HEK293 (cell line): ENCODE data around the gene LCNL1.
A peak's percentile ranks its signal among the peaks of the same experiment; 100 is the strongest.

Experiments used
- HOXC10 ChIP-seq: sonication (generic); formaldehyde crosslinking; IDR thresholded peaks from 2 replicates; pipeline ENCODE4 v1.8.1; 2023; ENCODE audit warnings: mild to moderate bottlenecking, missing genetic modification reagents
- IKZF3 ChIP-seq: fragments of 450-650 bp; IDR thresholded peaks from 2 replicates; pipeline ENCODE4 v1.5.0; 2018; ENCODE audit warnings: missing biosample characterization, mild to moderate bottlenecking, missing genetic modification characterization, moderate library complexity
- KLF10 ChIP-seq: fragments of 450-650 bp; IDR thresholded peaks from 2 replicates; pipeline ENCODE4 v1.5.1; 2018; ENCODE audit warnings: missing biosample characterization, mild to moderate bottlenecking, missing genetic modification characterization
- OVOL3 ChIP-seq: fragments of 450-650 bp; formaldehyde crosslinking; IDR thresholded peaks from 2 replicates; pipeline ENCODE4 v1.5.1; 2016; ENCODE audit warnings: missing biosample characterization, missing genetic modification characterization
- TRIM28 ChIP-seq: IDR thresholded peaks from 2 replicates; pipeline ENCODE4 v1.6.1; 2011; ENCODE audit warnings: low read length, control low read depth, borderline replicate concordance
- WT1 ChIP-seq: fragments of 450-650 bp; formaldehyde crosslinking; IDR thresholded peaks from 2 replicates; pipeline ENCODE4 v1.5.1; 2016; ENCODE audit warnings: missing biosample characterization, missing genetic modification characterization
- ZNF132 ChIP-seq: fragments of 450-650 bp; formaldehyde crosslinking; IDR thresholded peaks from 2 replicates; pipeline ENCODE4 v1.5.1; 2017; ENCODE audit warnings: missing biosample characterization, missing genetic modification characterization, borderline replicate concordance
- ZNF146 ChIP-seq: fragments of 450-650 bp; formaldehyde crosslinking; IDR thresholded peaks from 2 replicates; pipeline ENCODE4 v1.5.1; 2016; ENCODE audit warnings: missing biosample characterization, missing genetic modification characterization
- ZNF16 ChIP-seq: fragments of 450-650 bp; formaldehyde crosslinking; IDR thresholded peaks from 2 replicates; pipeline ENCODE4 v1.5.1; 2016; ENCODE audit warnings: low read depth, missing biosample characterization, missing genetic modification characterization
- ZNF214 ChIP-seq: fragments of 450-650 bp; formaldehyde crosslinking; IDR thresholded peaks from 2 replicates; pipeline ENCODE4 v1.5.1; 2017; ENCODE audit warnings: missing biosample characterization, mild to moderate bottlenecking, missing genetic modification characterization, borderline replicate concordance
- ZNF341 ChIP-seq: fragments of 450-650 bp; formaldehyde crosslinking; IDR thresholded peaks from 2 replicates; pipeline ENCODE4; 2016; ENCODE audit warnings: low read depth, missing biosample characterization, missing genetic modification characterization
- ZNF350 ChIP-seq: fragments of 450-650 bp; formaldehyde crosslinking; IDR thresholded peaks from 2 replicates; pipeline ENCODE4 v1.5.0; 2017; ENCODE audit warnings: missing biosample characterization, mild to moderate bottlenecking, missing genetic modification characterization
- ZNF37A ChIP-seq: fragments of 450-650 bp; IDR thresholded peaks from 2 replicates; pipeline ENCODE4 v1.5.1; 2018; ENCODE audit warnings: missing biosample characterization, missing genetic modification characterization
- ZNF433 ChIP-seq: fragments of 450-650 bp; formaldehyde crosslinking; IDR thresholded peaks from 2 replicates; pipeline ENCODE4 v1.5.1; 2016; ENCODE audit warnings: missing biosample characterization, missing genetic modification characterization, low read depth
- ZNF473 ChIP-seq: fragments of 450-650 bp; formaldehyde crosslinking; IDR thresholded peaks from 2 replicates; pipeline ENCODE4 v1.5.1; 2017; ENCODE audit warnings: missing biosample characterization, missing genetic modification characterization
- ZNF514 ChIP-seq: fragments of 450-650 bp; formaldehyde crosslinking; IDR thresholded peaks from 2 replicates; pipeline ENCODE4 v1.5.1; 2016; ENCODE audit warnings: missing biosample characterization, missing genetic modification characterization
- ZNF530 ChIP-seq: fragments of 450-650 bp; formaldehyde crosslinking; IDR thresholded peaks from 2 replicates; pipeline ENCODE4 v1.5.1; 2016; ENCODE audit warnings: low read depth, missing biosample characterization, missing genetic modification characterization
- ZNF76 ChIP-seq: fragments of 450-650 bp; formaldehyde crosslinking; IDR thresholded peaks from 2 replicates; pipeline ENCODE4; 2016; ENCODE audit warnings: low read depth, missing biosample characterization, missing genetic modification characterization, borderline replicate concordance
- TF ChIP-seq, protein P1 (sequence below): fragments of 450-650 bp; formaldehyde crosslinking; conservative IDR thresholded peaks from 2 replicates; pipeline ENCODE4 v1.5.1; 2016; ENCODE audit warnings: low read depth, missing biosample characterization, missing genetic modification characterization
- TF ChIP-seq, protein P2 (sequence below): fragments of 450-650 bp; formaldehyde crosslinking; IDR thresholded peaks from 2 replicates; pipeline ENCODE4 v1.5.1; 2016; ENCODE audit warnings: missing biosample characterization, missing genetic modification characterization, borderline replicate concordance
- TF ChIP-seq, protein P3 (sequence below): fragments of 450-650 bp; formaldehyde crosslinking; IDR thresholded peaks from 2 replicates; pipeline ENCODE4; 2016; ENCODE audit warnings: missing biosample characterization, missing genetic modification characterization
- TF ChIP-seq, protein P4 (sequence below): IDR thresholded peaks from 2 replicates; pipeline ENCODE4 v1.6.1; 2011; ENCODE audit warnings: mild to moderate bottlenecking, low read depth, low read length, borderline replicate concordance
- TF ChIP-seq, protein P5 (sequence below): fragments of 450-650 bp; formaldehyde crosslinking; IDR thresholded peaks from 2 replicates; pipeline ENCODE4 v1.5.1; 2016; ENCODE audit warnings: missing biosample characterization, missing genetic modification characterization, low read depth
- TF ChIP-seq, protein P6 (sequence below): fragments of 450-650 bp; formaldehyde crosslinking; IDR thresholded peaks from 2 replicates; pipeline ENCODE4 v1.5.1; 2017; ENCODE audit warnings: missing biosample characterization, missing genetic modification characterization
- TF ChIP-seq, protein P7 (sequence below): fragments of 450-650 bp; formaldehyde crosslinking; IDR thresholded peaks from 2 replicates; pipeline ENCODE4 v1.5.1; 2016; ENCODE audit warnings: missing biosample characterization, missing genetic modification characterization

The LCNL1 gene

DNA sequence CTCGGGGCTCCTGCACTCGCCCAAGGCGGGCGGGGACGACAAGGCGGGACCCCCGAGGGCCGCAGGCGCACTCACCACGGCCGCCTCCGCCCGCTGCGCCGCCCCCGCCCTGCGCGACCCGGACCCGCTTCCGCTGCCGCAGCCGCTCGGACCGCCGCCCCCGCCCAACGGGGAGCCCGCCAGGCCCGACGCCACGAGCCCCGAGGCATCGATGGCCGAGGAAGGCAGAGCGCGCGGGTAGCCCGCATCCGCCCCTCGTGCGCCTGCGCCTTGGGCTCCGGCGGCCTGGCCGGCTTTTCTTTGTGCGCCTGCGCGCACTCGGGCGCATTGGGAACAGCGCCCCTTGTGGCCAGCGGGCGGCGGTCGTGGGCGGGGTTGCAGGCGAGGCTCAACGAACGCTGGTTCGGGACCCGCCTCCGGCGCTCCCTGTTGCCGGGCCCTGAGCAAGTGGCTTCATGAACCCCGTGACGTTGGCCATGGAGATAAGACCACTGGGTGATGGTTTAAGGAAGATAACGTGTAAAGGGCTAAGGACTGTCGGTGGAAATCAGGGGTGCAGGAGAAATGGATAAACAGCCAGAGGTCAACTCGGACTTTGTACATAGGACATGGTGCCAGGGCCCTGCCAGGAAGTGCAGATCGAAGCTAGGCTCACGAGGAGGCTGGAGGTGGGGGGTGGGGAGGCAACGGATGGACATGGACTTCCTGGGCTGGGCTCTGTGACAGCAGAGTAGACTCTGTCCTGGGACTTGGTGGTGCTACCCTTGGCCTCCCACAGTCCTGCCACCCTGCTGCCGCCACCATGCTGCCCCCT is 38.1 kb upstream of the LCNL1 start, which contains the start of the genes C8G and FBXW5 (continued):
- TF ChIP-seq, protein P1, sequence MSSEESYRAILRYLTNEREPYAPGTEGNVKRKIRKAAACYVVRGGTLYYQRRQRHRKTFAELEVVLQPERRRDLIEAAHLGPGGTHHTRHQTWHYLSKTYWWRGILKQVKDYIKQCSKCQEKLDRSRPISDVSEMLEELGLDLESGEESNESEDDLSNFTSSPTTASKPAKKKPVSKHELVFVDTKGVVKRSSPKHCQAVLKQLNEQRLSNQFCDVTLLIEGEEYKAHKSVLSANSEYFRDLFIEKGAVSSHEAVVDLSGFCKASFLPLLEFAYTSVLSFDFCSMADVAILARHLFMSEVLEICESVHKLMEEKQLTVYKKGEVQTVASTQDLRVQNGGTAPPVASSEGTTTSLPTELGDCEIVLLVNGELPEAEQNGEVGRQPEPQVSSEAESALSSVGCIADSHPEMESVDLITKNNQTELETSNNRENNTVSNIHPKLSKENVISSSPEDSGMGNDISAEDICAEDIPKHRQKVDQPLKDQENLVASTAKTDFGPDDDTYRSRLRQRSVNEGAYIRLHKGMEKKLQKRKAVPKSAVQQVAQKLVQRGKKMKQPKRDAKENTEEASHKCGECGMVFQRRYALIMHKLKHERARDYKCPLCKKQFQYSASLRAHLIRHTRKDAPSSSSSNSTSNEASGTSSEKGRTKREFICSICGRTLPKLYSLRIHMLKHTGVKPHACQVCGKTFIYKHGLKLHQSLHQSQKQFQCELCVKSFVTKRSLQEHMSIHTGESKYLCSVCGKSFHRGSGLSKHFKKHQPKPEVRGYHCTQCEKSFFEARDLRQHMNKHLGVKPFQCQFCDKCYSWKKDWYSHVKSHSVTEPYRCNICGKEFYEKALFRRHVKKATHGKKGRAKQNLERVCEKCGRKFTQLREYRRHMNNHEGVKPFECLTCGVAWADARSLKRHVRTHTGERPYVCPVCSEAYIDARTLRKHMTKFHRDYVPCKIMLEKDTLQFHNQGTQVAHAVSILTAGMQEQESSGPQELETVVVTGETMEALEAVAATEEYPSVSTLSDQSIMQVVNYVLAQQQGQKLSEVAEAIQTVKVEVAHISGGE (tag by site-specific recombination): no peak
- TF ChIP-seq IKZF3 (tag by site-specific recombination) (0 out of 2 replicates have a peak, but pooled peaks have one; percentile 4), ZNF341 (tag by site-specific recombination) (no peak), ZNF132 (tag by site-specific recombination) (no peak), WT1 (tag by site-specific recombination) (no peak), ZNF350 (no peak), ZNF214 (tag by site-specific recombination) (no peak), ZNF146 (tag by site-specific recombination) (no peak), OVOL3 (tag by site-specific recombination) (no peak), ZNF530 (no peak), ZNF473 (tag by site-specific recombination) (no peak), ZNF37A (tag by site-specific recombination) (no peak), TRIM28 (no peak), KLF10 (peak; percentile 75; the same call in 1 of the 2 replicates), ZNF16 (tag by site-specific recombination) (no peak), ZNF433 (no peak), ZNF514 (tag by site-specific recombination) (no peak), ZNF76 (peak; percentile 50; the same call in 1 of the 2 replicates), HOXC10 (CRISPR knock-in tag) (no peak)
- TF ChIP-seq, protein P2, sequence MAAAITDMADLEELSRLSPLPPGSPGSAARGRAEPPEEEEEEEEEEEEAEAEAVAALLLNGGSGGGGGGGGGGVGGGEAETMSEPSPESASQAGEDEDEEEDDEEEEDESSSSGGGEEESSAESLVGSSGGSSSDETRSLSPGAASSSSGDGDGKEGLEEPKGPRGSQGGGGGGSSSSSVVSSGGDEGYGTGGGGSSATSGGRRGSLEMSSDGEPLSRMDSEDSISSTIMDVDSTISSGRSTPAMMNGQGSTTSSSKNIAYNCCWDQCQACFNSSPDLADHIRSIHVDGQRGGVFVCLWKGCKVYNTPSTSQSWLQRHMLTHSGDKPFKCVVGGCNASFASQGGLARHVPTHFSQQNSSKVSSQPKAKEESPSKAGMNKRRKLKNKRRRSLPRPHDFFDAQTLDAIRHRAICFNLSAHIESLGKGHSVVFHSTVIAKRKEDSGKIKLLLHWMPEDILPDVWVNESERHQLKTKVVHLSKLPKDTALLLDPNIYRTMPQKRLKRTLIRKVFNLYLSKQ (tag by site-specific recombination): no peak
- TF ChIP-seq, protein P3, sequence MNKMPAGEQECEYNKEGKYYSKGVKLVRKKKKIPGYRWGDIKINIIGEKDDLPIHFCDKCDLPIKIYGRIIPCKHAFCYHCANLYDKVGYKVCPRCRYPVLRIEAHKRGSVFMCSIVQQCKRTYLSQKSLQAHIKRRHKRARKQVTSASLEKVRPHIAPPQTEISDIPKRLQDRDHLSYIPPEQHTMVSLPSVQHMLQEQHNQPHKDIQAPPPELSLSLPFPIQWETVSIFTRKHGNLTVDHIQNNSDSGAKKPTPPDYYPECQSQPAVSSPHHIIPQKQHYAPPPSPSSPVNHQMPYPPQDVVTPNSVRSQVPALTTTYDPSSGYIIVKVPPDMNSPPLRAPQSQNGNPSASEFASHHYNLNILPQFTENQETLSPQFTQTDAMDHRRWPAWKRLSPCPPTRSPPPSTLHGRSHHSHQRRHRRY (tag by site-specific recombination): no peak
- TF ChIP-seq, protein P4, sequence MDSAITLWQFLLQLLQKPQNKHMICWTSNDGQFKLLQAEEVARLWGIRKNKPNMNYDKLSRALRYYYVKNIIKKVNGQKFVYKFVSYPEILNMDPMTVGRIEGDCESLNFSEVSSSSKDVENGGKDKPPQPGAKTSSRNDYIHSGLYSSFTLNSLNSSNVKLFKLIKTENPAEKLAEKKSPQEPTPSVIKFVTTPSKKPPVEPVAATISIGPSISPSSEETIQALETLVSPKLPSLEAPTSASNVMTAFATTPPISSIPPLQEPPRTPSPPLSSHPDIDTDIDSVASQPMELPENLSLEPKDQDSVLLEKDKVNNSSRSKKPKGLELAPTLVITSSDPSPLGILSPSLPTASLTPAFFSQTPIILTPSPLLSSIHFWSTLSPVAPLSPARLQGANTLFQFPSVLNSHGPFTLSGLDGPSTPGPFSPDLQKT: no peak; the same call in 1 of the 2 replicates
- TF ChIP-seq, protein P5, sequence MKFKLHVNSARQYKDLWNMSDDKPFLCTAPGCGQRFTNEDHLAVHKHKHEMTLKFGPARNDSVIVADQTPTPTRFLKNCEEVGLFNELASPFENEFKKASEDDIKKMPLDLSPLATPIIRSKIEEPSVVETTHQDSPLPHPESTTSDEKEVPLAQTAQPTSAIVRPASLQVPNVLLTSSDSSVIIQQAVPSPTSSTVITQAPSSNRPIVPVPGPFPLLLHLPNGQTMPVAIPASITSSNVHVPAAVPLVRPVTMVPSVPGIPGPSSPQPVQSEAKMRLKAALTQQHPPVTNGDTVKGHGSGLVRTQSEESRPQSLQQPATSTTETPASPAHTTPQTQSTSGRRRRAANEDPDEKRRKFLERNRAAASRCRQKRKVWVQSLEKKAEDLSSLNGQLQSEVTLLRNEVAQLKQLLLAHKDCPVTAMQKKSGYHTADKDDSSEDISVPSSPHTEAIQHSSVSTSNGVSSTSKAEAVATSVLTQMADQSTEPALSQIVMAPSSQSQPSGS (tag by site-specific recombination): no peak
- TF ChIP-seq, protein P6, sequence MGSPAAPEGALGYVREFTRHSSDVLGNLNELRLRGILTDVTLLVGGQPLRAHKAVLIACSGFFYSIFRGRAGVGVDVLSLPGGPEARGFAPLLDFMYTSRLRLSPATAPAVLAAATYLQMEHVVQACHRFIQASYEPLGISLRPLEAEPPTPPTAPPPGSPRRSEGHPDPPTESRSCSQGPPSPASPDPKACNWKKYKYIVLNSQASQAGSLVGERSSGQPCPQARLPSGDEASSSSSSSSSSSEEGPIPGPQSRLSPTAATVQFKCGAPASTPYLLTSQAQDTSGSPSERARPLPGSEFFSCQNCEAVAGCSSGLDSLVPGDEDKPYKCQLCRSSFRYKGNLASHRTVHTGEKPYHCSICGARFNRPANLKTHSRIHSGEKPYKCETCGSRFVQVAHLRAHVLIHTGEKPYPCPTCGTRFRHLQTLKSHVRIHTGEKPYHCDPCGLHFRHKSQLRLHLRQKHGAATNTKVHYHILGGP (tag by site-specific recombination): no peak
- TF ChIP-seq, protein P7, sequence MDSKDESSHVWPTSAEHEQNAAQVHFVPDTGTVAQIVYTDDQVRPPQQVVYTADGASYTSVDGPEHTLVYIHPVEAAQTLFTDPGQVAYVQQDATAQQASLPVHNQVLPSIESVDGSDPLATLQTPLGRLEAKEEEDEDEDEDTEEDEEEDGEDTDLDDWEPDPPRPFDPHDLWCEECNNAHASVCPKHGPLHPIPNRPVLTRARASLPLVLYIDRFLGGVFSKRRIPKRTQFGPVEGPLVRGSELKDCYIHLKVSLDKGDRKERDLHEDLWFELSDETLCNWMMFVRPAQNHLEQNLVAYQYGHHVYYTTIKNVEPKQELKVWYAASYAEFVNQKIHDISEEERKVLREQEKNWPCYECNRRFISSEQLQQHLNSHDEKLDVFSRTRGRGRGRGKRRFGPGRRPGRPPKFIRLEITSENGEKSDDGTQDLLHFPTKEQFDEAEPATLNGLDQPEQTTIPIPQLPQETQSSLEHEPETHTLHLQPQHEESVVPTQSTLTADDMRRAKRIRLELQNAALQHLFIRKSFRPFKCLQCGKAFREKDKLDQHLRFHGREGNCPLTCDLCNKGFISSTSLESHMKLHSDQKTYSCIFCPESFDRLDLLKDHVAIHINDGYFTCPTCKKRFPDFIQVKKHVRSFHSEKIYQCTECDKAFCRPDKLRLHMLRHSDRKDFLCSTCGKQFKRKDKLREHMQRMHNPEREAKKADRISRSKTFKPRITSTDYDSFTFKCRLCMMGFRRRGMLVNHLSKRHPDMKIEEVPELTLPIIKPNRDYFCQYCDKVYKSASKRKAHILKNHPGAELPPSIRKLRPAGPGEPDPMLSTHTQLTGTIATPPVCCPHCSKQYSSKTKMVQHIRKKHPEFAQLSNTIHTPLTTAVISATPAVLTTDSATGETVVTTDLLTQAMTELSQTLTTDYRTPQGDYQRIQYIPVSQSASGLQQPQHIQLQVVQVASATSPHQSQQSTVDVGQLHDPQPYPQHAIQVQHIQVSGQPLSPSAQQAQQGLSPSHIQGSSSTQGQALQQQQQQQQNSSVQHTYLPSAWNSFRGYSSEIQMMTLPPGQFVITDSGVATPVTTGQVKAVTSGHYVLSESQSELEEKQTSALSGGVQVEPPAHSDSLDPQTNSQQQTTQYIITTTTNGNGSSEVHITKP (tag by site-specific recombination): no peak
